Neural progenitor cell (in vitro differentiated cells): ENCODE data around the gene SLCO2B1. TPM values are rescaled to one million over a fixed set of nuclear protein-coding genes. Genes with fewer than 3 reads are reported as not detected.

ENCODE experiments used
- DNase-seq: peaks from one replicate; pipeline ENCODE4 v3.0.0-alpha.2; 2016; ENCODE audit warnings: low spot score
- H2AFZ ChIP-seq: fragments of 200-600 bp; sonication (generic); replicated peaks from 2 replicates; pipeline ENCODE4 v1.6.1; 2016; ENCODE audit warnings: antibody characterized with exemption
- H3F3A ChIP-seq: fragments of 200-600 bp; sonication (generic); 2 replicates; pipeline ENCODE4 v1.6.1; 2016; ENCODE audit warnings: antibody characterized with exemption, low read depth
- H3K27ac ChIP-seq: fragments of 200-600 bp; sonication (generic); 2 replicates; pipeline ENCODE4 v1.5.1; 2016; ENCODE audit warnings: mild to moderate bottlenecking
- H3K27me3 ChIP-seq: fragments of 200-600 bp; sonication (generic); 2 replicates; pipeline ENCODE4 v1.6.1; 2016; ENCODE audit warnings: mild to moderate bottlenecking, moderate library complexity
- H3K36me3 ChIP-seq: fragments of 200-600 bp; sonication (generic); 2 replicates; pipeline ENCODE4 v1.5.1; 2016
- H3K4me1 ChIP-seq: fragments of 200-600 bp; sonication (generic); 2 replicates; pipeline ENCODE4 v1.6.1; 2016; ENCODE audit warnings: mixed run types
- H3K4me2 ChIP-seq: fragments of 200-600 bp; sonication (generic); 2 replicates; pipeline ENCODE4 v1.6.1; 2016
- H3K4me3 ChIP-seq: fragments of 200-600 bp; sonication (generic); 2 replicates; pipeline ENCODE4 v1.5.1; 2016
- H3K79me2 ChIP-seq: fragments of 200-600 bp; sonication (generic); 2 replicates; pipeline ENCODE4 v1.6.1; 2016; ENCODE audit warnings: low read depth
- H3K9ac ChIP-seq: fragments of 200-600 bp; sonication (generic); 2 replicates; pipeline ENCODE4 v1.6.1; 2016
- H3K9me3 ChIP-seq: fragments of 200-600 bp; sonication (generic); 2 replicates; pipeline ENCODE4 v1.5.1; 2016; ENCODE audit warnings: low read depth
- H4K20me1 ChIP-seq: fragments of 200-600 bp; sonication (generic); 2 replicates; pipeline ENCODE4 v1.6.1; 2016; ENCODE audit warnings: low read depth
- H3K27ac Mint-ChIP-seq: 3 replicates; pipeline ENCODE4 v1.8.0; 2021; ENCODE audit warnings: mixed read lengths
- H3K27me3 Mint-ChIP-seq: 2 replicates; pipeline ENCODE4 v1.8.0; 2022; ENCODE audit warnings: low read depth, mild to moderate bottlenecking, inconsistent platforms, moderate library complexity, mixed read lengths; ENCODE audit not compliant: insufficient read depth
- H3K36me3 Mint-ChIP-seq: 3 replicates; pipeline ENCODE4 v1.8.0; 2021; ENCODE audit warnings: mixed read lengths
- H3K4me1 Mint-ChIP-seq: 3 replicates; pipeline ENCODE4 v1.8.0; 2021; ENCODE audit warnings: mixed read lengths
- H3K4me3 Mint-ChIP-seq: 3 replicates; pipeline ENCODE4 v1.8.0; 2021; ENCODE audit warnings: mild to moderate bottlenecking, moderate library complexity, mixed read lengths
- H3K9me3 Mint-ChIP-seq: 3 replicates; pipeline ENCODE4 v1.8.0; 2020; ENCODE audit warnings: mixed read lengths
- EZH2 ChIP-seq: fragments of 200-600 bp; sonication (generic); IDR thresholded peaks from 2 replicates; pipeline ENCODE4 v1.6.1; 2017; ENCODE audit warnings: antibody characterized with exemption, mild to moderate bottlenecking, moderate library complexity
- EZH2phosphoT487 ChIP-seq: fragments of 200-600 bp; sonication (generic); IDR thresholded peaks from 2 replicates; pipeline ENCODE4 v1.6.1; 2017; ENCODE audit warnings: antibody characterized with exemption
- total RNA-seq: library from RNA; depleted of rRNA; stranded (reverse); fragments of >200 nt; gene quantifications from 2 replicates; pipeline ENCODE4 v1.2.3, GENCODE V29; 2015; ENCODE audit warnings: low replicate concordance
- TF ChIP-seq, protein P1 (sequence below): fragments of 200-600 bp; sonication (generic); IDR thresholded peaks from 2 replicates; pipeline ENCODE4 v1.5.1; 2017; ENCODE audit warnings: antibody characterized with exemption, mild to moderate bottlenecking

The SLCO2B1 gene
- total RNA-seq, 1 donor from 2014 or later, result 0.07 TPM

DNA sequence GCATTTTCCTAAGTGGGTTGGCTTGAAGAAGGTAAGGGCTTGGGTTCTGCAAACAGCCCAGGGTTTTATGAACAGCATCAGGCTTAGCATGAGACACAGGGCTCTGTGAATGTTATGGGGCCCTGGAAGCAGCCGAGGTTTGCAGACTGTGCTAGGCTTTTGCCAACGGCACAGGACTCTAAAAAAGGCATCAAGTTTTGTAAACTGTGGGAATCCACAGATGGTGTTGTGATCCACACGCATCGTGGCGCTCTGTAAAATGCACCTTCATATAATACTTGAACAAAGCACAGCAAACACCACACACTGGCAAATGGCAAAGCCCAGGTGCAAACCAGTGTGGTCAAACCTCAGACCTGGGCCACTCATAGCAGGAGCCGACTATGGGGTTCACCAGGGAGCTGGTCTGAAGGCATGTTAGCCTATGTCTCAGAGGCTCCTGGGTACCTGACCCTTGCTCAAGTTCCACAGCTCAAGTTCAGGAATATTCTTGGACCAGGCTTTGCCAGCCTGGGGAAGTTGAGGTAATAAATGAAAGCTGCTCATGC is 2.4 kb upstream of the SLCO2B1 start:
- H3K36me3 ChIP-seq, result no peaks in the 10 kb centered on the region
- no peaks in the 10 kb centered on the region for H3K79me2 ChIP-seq
- Mint-ChIP-seq H3K36me3 (no peaks in the 10 kb centered on the region), H3K27me3 (peaks cover 6% of the 10 kb centered on the region), H3K4me1 (peaks cover 3% of the 10 kb centered on the region), H3K4me3 (no peak overlapping the region), H3K9me3 (no peaks in the 10 kb centered on the region), H3K27ac (no peak overlapping the region)
- H3K4me3 ChIP-seq, result no peak overlapping the region
- no peaks in the 10 kb centered on the region for H3K4me1 ChIP-seq
- DNase-seq, result no peak
- H2AFZ ChIP-seq, result no peak overlapping the region
- no peaks in the 10 kb centered on the region for H3K27me3 ChIP-seq
- H4K20me1 ChIP-seq, result no peaks in the 10 kb centered on the region
- TF ChIP-seq, protein P1, sequence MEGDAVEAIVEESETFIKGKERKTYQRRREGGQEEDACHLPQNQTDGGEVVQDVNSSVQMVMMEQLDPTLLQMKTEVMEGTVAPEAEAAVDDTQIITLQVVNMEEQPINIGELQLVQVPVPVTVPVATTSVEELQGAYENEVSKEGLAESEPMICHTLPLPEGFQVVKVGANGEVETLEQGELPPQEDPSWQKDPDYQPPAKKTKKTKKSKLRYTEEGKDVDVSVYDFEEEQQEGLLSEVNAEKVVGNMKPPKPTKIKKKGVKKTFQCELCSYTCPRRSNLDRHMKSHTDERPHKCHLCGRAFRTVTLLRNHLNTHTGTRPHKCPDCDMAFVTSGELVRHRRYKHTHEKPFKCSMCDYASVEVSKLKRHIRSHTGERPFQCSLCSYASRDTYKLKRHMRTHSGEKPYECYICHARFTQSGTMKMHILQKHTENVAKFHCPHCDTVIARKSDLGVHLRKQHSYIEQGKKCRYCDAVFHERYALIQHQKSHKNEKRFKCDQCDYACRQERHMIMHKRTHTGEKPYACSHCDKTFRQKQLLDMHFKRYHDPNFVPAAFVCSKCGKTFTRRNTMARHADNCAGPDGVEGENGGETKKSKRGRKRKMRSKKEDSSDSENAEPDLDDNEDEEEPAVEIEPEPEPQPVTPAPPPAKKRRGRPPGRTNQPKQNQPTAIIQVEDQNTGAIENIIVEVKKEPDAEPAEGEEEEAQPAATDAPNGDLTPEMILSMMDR, result no peak
- no peak for TF ChIP-seq EZH2
- TF ChIP-seq EZH2phosphoT487, result no peak
- no peaks in the 10 kb centered on the region for H3K9me3 ChIP-seq
- no peak overlapping the region for H3K9ac ChIP-seq
- H3K27ac ChIP-seq, result no peak overlapping the region
- no peaks in the 10 kb centered on the region for H3F3A ChIP-seq
- no peak overlapping the region for H3K4me2 ChIP-seq

GRCh38 chr11:75149766-75150465 is 991 bp upstream of the SLCO2B1 start:
- Histone ChIP-seq H3K36me3 (no peaks in the 10 kb centered on the region), H3K4me3 (no peak overlapping the region), H3K27me3 (no peaks in the 10 kb centered on the region), H4K20me1 (no peaks in the 10 kb centered on the region), H3K4me1 (no peaks in the 10 kb centered on the region), H2AFZ (no peak overlapping the region), H3K9me3 (no peaks in the 10 kb centered on the region), H3F3A (no peaks in the 10 kb centered on the region), H3K79me2 (no peaks in the 10 kb centered on the region), H3K9ac (no peak overlapping the region), H3K27ac (no peak overlapping the region), H3K4me2 (no peak overlapping the region)
- Mint-ChIP-seq H3K36me3 (no peaks in the 10 kb centered on the region), H3K4me3 (no peak overlapping the region), H3K27me3 (peaks cover 5% of the 10 kb centered on the region), H3K9me3 (no peaks in the 10 kb centered on the region), H3K27ac (no peak overlapping the region), H3K4me1 (peaks cover 7% of the 10 kb centered on the region)
- TF ChIP-seq EZH2 (no peak), EZH2phosphoT487 (no peak)
- TF ChIP-seq, protein P1, result no peak
- no peak for DNase-seq

- H3K27me3 ChIP-seq, result no peaks in the 10 kb centered on the region
- no peaks in the 10 kb centered on the region for H3K79me2 ChIP-seq
- no peak overlapping the region for H2AFZ ChIP-seq
- TF ChIP-seq EZH2, result no peak
- TF ChIP-seq, protein P1, result no peak
- TF ChIP-seq EZH2phosphoT487, result no peak
- no peaks in the 10 kb centered on the region for H3K36me3 ChIP-seq
- H3K9me3 ChIP-seq, result no peaks in the 10 kb centered on the region
- no peaks in the 10 kb centered on the region for H4K20me1 ChIP-seq
- Mint-ChIP-seq H3K9me3 (no peaks in the 10 kb centered on the region), H3K27me3 (peaks cover 6% of the 10 kb centered on the region), H3K27ac (no peak overlapping the region), H3K36me3 (no peaks in the 10 kb centered on the region), H3K4me3 (no peak overlapping the region), H3K4me1 (peaks cover 16% of the 10 kb centered on the region)
- no peak for DNase-seq
- H3K4me2 ChIP-seq, result no peak overlapping the region
- no peak overlapping the region for H3K27ac ChIP-seq
- no peak overlapping the region for H3K4me3 ChIP-seq
- H3F3A ChIP-seq, result no peaks in the 10 kb centered on the region
- no peak overlapping the region for H3K9ac ChIP-seq
- H3K4me1 ChIP-seq, result no peaks in the 10 kb centered on the region
Measured at GRCh38 chr11:75151346-75152047, 590 bp downstream of the SLCO2B1 start.
